Measurements from ENCODE around the gene FAM90A1. TPM values are rescaled to one million over a fixed set of nuclear protein-coding genes. Genes with fewer than 3 reads are reported as not detected.
"Not testable (repeated sequence)": the region's sequence is repeated elsewhere in the genome, so short reads cannot be mapped to it uniquely, and the experiment has no call there.

The FAM90A1 gene
- polyA plus RNA-seq, 1 donor: 1.8 TPM

GRCh38 chr12:8233935-8234495 is 6.6 kb upstream of the FAM90A1 start:
- not testable (repeated sequence) for DNase-seq (ENCODE audit: low read depth)

DNA sequence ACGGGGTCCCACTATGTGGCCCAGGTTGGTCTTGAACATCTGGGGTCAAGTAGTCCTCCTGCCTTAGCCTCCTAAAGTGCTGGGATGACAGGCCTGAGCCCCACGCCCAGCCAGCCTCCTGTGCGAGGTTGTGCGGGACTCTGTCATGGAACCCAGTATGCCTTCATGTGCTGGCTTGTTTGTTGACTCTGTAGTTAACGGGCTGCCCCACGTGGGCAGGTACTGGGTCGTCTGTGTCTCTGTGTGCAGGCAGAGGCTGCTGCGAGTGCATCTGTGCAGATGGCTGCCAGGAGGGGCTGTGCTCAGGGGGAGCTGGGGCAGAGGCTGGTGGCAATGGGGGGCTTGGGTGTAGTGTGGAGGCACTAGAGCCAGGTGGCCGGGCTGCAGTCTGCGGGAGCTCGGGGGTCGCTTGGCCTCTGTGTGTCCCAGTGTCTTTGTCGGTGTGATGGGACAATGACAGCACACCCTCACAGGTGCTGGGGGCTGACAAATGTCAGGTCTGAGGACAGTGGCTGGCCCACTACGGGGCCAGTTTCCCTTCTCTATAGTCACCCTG is 6.0 kb upstream of the FAM90A1 start:
- not testable (repeated sequence) for DNase-seq (ENCODE audit: low read depth)

DNA sequence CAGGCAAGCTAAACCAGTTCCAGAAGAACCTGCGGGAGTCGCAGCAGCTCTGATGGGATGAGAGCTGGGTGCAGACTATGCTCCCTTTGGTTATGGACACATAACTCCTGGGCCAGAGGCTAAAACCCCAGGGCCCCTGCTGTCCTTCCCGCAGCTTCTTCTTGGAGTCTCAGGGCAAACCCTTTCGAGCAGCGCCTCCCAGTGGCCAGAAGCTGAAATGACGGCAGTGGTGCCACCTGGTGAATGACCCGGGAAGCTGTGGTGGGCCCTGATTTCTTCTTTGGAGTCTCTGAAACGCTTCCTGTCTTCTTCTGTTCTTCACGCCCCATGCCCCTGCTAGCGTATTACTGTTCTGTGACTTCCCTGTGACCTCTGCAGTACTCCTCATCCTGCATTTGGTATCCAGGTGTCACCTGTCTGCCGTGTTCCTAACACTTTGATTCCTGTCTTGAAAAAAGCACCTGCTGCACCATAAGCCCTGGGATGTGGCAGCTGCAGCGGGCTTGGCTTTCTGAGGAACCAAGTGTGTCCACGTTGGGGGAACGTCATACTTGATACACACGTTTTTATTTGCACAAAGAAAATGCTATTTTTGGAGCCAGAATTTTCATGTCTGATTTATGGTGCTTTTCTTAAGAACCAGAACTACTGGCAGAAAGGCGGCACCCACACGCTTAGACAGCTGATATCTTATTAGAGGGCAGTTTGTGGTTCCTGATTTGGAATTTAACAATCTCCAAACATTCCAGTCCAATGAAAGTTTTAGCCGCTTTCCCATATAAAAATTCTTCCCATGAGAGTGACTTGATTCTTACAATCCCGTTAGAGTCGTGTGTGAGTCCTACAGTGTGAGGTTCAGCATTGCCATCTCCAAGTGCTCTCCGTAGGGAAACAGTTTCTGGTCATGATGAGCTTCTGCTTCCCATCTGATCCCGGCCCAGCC is 4.5 kb upstream of the FAM90A1 start:
- not testable (repeated sequence) for DNase-seq (ENCODE audit: low read depth)

GRCh38 chr12:8231049-8231448 is 3.6 kb upstream of the FAM90A1 start:
- not testable (repeated sequence) for DNase-seq (ENCODE audit: low read depth)

DNA sequence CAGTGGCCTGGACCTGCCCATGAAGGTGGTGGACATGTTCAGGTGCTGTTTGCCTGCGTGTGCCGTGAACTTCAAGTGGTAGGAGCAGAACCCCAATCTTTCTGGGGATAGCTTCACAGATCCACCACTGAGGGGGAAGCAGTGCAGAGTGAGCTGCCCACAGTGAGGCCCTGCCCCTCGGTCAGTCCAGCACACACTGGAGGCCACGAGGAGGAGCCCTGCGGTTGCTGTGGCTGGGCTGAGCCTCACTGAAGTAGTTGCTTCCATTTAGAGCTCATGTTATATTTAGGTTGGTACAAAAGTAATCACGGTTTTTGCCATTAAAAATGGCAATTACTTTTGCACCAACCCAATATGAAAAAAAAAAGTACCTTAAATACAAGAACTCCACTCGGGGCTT is 2.1 kb upstream of the FAM90A1 start:
- DNase-seq (ENCODE audit: low read depth): not testable (repeated sequence)

DNA sequence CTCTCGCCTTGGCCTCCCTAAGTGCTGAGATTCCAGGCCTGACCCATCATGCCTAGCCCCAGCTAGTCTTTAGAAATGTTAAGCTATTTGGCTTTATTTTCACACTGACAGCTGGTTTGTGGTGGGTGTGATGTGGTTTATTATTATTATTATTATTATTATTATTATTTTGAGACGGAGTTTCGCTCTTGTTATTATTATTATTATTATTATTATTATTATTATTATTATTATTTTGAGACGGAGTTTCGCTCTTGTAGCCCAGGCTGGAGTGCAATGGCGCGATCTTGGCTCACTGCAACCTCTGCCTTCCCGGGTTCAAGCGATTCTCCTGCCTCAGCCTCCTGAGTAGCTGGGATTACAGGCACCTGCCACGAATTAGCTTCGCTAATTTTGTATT is 1.2 kb upstream of the FAM90A1 start:
- DNase-seq (ENCODE audit: low read depth): not testable (repeated sequence)

DNA sequence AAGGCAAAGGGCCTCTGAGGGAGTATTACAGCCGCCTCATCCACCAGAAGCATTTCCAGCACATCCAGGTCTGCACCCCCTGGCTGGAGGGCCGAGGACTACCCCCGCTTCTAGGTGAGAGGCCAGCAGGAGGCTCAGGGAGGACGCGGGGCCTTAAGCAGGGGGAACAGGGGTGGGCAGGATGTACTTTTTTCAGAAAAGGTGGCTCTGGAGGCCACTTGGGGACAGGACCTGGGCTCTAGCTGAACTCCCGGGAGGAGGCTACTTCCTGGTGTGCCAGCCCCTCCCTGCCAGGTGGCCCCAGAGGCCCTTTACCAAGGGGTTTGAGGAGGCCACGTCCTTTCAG is 287 bp upstream of the FAM90A1 start:
- not testable (repeated sequence) for DNase-seq (ENCODE audit: low read depth)

DNA sequence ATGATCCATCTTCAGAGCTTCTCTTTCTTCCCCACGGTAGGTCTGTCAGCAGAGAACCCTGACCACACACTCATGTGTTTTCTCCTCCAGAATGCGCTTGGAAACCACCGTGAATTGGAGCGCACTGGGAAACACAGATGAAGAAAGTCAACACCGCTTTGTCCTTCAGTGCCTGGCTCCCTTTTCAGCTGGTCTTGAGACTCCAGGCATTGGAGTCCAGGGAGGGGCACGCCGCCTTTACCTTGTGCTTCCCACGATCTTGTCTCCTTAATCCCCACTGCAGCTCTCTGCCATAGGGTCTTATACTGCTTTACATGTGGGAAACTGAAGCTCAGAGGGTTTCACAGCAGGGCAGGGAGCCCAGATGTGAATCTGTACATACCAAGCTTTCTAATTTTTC is 1.1 kb downstream of the FAM90A1 start:
- DNase-seq (ENCODE audit: low read depth): no peak

DNA sequence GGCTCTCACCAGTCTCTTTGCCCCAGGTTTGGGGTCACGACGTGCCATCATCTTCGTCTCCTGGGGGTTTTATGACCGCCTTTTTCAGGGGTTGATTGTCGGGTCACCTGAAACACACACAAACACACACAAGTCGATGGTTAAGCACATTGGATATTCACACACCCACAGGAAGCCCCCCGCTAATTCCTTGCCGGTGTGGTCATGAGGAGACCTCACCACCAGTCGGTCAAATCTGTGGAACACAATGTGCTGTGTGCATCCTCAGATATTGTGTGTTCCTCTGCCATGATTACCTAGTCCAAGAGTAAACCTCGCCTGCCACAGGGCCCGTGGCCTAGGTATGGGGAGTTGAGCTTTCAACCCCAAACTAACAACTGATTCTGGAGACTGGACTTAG is 2.6 kb downstream of the FAM90A1 start:
- DNase-seq (ENCODE audit: low read depth): not testable (repeated sequence)

DNA sequence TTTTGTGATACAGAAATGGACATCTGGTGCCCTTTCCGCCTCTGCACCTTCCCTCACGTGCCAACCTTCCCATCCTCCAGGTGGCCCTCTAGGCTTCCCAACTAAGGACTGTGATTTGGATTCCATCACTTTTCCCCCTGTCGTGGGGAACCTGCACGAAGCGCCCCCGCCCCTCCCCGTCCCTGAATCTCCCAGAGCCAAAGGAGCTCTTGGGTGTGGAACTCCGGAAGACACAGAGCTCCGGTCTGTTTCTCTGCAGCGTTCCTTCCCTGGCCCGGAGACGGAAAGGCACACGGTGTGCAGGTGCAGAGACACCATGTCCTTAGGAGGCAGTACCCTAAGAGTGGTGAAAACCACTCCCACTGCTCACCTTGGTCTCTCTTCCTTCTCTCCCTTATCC is 3.8 kb downstream of the FAM90A1 start:
- DNase-seq (ENCODE audit: low read depth): not testable (repeated sequence)

GRCh38 chr12:8222303-8222702 is 5.1 kb downstream of the FAM90A1 start:
- DNase-seq (ENCODE audit: low read depth): not testable (repeated sequence)

GRCh38 chr12:8221844-8222243 is 5.6 kb downstream of the FAM90A1 start:
- DNase-seq (ENCODE audit: low read depth): not testable (repeated sequence)

- not testable (repeated sequence) for DNase-seq (ENCODE audit: low read depth)
Measured at GRCh38 chr12:8221375-8221774, 6.0 kb downstream of the FAM90A1 start.

- not testable (repeated sequence) for DNase-seq (ENCODE audit: low read depth)
Measured at GRCh38 chr12:8218711-8219382, 8.6 kb downstream of the FAM90A1 start.

- not testable (repeated sequence) for DNase-seq (ENCODE audit: low read depth)
Measured at GRCh38 chr12:8197685-8198308, 29.6 kb downstream of the FAM90A1 start.

GRCh38 chr12:8188088-8188487 is 39.3 kb downstream of the FAM90A1 start:
- DNase-seq (ENCODE audit: low read depth): not testable (repeated sequence)

DNA sequence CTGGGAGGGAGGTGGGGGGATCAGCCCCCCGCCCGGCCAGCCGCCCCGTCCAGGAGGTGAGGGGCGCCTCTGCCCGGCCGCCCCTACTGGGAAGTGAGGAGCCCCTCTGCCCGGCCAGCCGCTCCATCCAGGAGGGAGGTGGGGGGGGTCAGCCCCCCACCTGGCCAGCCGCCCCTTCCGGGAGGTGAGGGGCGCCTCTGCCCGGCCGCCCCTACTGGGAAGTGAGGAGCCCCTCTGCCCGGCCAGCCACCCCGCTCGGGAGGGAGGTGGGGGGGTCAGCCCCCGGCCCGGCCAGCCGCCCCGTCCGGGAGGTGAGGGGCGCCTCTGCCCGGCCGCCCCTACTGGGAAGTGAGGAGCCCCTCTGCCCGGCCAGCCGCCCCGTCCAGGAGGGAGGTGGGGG is 43.2 kb downstream of the FAM90A1 start:
- DNase-seq (ENCODE audit: low read depth): not testable (repeated sequence)

GRCh38 chr12:8183346-8183745 is 44.1 kb downstream of the FAM90A1 start:
- not testable (repeated sequence) for DNase-seq (ENCODE audit: low read depth)

GRCh38 chr12:8182923-8183322 is 44.5 kb downstream of the FAM90A1 start:
- not testable (repeated sequence) for DNase-seq (ENCODE audit: low read depth)

GRCh38 chr12:8181271-8181670 is 46.1 kb downstream of the FAM90A1 start:
- DNase-seq (ENCODE audit: low read depth): not testable (repeated sequence)

DNA sequence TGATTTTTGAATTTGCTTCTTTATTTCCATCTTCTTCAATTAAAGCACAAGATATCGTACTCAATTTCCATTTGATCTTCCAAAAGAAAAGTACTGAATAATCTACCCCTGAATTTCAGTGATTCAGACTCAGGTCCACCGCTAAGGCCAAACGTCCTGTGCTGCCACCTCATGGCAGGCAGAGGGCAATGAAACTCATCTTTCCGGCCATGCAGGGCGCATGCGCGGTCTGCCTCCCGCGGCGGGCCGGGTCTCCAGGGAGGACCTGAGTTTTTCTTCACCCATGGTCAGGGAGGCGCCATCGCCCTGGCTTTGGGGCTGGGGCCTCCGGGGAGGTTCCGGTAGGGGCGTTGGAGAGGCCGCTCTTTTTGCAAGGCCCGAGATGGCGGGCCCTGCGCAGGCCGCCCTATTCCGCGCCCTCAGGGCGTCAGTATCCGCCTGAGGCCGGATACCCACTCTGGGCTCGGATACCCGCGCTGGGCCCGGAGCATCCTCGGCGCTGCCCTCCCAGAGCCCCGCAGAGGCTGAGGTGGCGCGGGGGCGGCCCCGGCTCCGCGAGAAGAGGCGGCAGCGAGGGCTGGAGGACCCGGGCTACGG is 47.3 kb downstream of the FAM90A1 start:
- DNase-seq (ENCODE audit: low read depth): not testable (repeated sequence)
